ENCODE results near the gene DLG4. TPM values are rescaled to one million over a fixed set of nuclear protein-coding genes. Genes with fewer than 3 reads are reported as not detected.

Gene DLG4
- total RNA-seq, 1 donor from 2014 or later = 14.0 TPM

DNA sequence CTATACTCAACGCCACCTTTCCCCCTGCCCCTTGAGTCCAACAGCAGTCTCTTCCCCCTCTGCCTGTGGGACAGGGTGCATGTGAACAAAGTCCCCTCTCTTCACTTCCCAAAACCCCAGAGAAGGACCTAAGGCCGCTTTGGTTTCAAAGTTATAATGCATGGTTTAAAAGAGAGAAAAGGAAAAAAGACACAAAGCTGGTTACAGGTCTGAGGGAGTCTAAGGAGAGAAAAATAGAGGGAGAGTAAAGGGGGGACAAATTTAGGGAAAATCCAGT, 23.8 kb upstream of the DLG4 start:
- Histone ChIP-seq H3K27ac (replicated peaks) (peak overlapping the region; percentile 99), H3K4me3 (peak overlapping the region; percentile 97), H3K4me1 (peaks cover 49% of the 10 kb centered on the region), H3K36me3 (peaks cover 48% of the 10 kb centered on the region), H3K9me3 (replicated peaks) (no peaks in the 10 kb centered on the region), H3K27me3 (ENCODE audit: low read depth) (no peaks in the 10 kb centered on the region)
- intact Hi-C loops (cut with micrococcal nuclease) = no loop called here
- no peak for TF ChIP-seq CTCF (IDR thresholded peaks at IDR 0.05; ENCODE audit: borderline replicate concordance)
- no peak for DNase-seq

GRCh38 chr17:7242717-7243452, 23.2 kb upstream of the DLG4 start:
- H3K27ac ChIP-seq (replicated peaks) = peak overlapping the region; percentile 99
- peaks cover 45% of the 10 kb centered on the region for H3K4me1 ChIP-seq
- no peak for TF ChIP-seq CTCF (IDR thresholded peaks at IDR 0.05; ENCODE audit: borderline replicate concordance)
- H3K36me3 ChIP-seq = peaks cover 48% of the 10 kb centered on the region
- intact Hi-C loops (cut with micrococcal nuclease) = no loop called here
- H3K27me3 ChIP-seq (ENCODE audit: low read depth) = no peaks in the 10 kb centered on the region
- DNase-seq = peak; percentile 97
- H3K4me3 ChIP-seq = peak overlapping the region; percentile 97
- H3K9me3 ChIP-seq (replicated peaks) = no peaks in the 10 kb centered on the region

DNA sequence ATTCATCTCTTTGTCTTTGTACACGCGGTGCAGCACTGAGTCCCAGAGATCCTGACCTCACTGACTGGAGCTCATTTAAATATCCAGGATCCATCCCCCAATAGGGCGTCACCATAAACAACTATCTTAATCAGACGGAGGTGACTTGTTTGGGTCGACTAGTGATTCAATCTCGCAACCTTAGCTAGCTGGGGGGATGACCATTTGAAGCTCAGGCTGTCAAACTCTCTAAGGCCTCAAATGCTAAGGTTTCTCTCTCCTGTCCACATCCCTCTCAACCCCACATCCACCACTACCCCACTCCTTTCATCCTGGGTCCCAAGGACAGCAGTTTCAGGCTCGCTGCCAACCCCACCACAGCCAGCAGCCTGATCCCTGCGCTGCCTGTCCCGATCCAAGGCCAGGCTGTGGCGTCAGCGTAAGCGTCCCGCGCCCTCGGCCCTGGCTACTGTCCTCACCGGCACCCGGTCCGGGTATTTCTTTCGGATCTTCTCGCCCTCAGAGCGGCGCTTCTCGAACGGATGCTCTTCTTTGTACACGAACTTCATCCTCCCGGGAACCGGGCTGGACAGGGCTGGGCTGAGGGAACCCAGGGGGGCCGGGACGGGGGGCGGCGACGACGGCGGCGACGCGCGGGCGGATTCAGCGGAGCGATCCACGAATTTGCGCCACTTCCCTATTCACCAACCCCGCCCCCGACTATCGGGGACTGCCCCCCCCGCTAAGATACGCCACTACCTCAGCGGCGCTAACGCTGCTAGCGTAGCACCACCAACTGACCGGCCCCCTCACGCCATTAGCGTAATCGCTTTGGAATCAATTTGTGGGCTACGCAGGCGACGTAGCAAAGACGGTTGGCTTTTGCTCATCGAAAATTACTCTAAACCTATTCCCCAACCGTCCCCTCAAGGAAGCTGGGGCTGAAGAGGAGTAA, 22.4 kb upstream of the DLG4 start, which contains the start of gene GABARAP:
GABARAP (minus strand) TSS at position 667 of the 934 bp plus-strand sequence; CDS start at position 548, 119 bp downstream.
- Histone ChIP-seq H3K4me1 (peaks cover 52% of the 10 kb centered on the region), H3K27ac (replicated peaks) (peak within 1 kb of the TSS; percentile 99), H3K9me3 (replicated peaks) (no peaks in the 10 kb centered on the region), H3K27me3 (ENCODE audit: low read depth) (no peaks in the 10 kb centered on the region), H3K36me3 (peaks cover 47% of the 10 kb centered on the region), H3K4me3 (peak within 1 kb of the TSS; percentile 97)
- peak; percentile 95 for DNase-seq
- intact Hi-C loops (cut with micrococcal nuclease) = no loop called here
- no peak for TF ChIP-seq CTCF (IDR thresholded peaks at IDR 0.05; ENCODE audit: borderline replicate concordance)

- H3K4me3 ChIP-seq = peak overlapping the region; percentile 97
- no peak for DNase-seq
- intact Hi-C loops (cut with micrococcal nuclease) = no loop called here
- H3K9me3 ChIP-seq (replicated peaks) = no peaks in the 10 kb centered on the region
- peaks cover 57% of the 10 kb centered on the region for H3K4me1 ChIP-seq
- peak overlapping the region; percentile 99 for H3K27ac ChIP-seq (replicated peaks)
- no peaks in the 10 kb centered on the region for H3K27me3 ChIP-seq (ENCODE audit: low read depth)
- no peak for TF ChIP-seq CTCF (IDR thresholded peaks at IDR 0.05; ENCODE audit: borderline replicate concordance)
- H3K36me3 ChIP-seq = peaks cover 47% of the 10 kb centered on the region
These were observed 21.6 kb upstream of the DLG4 start for GRCh38 chr17:7241090-7241733.

DNA sequence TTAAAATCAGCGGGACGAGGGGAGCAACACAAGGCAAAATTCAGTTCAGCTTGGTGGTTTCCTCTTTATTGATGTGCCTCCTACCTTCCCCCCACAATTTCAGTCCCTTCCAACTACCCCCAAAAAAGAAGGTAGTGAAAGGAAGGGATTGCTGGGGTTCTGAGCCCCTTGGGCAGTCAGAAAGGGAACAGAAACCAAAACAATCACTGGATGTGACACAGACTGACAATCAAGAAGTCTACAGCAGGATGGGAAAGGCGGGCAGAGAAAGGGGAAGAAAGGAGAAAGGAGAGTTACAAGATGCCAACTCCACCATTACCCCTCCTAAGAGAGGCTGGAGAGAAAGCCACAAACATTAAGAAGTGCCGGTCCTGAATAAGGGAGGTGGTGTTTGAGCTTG, 20.7 kb upstream of the DLG4 start:
- Histone ChIP-seq H3K27me3 (ENCODE audit: low read depth) (no peaks in the 10 kb centered on the region), H3K27ac (replicated peaks) (peak overlapping the region; percentile 99), H3K4me1 (peaks cover 63% of the 10 kb centered on the region), H3K36me3 (peaks cover 47% of the 10 kb centered on the region), H3K4me3 (peak overlapping the region; percentile 97), H3K9me3 (replicated peaks) (no peaks in the 10 kb centered on the region)
- DNase-seq = no peak
- no peak for TF ChIP-seq CTCF (IDR thresholded peaks at IDR 0.05; ENCODE audit: borderline replicate concordance)
- intact Hi-C loops (cut with micrococcal nuclease) = no loop called here

All from left ventricle myocardium inferior (tissue), 1 donor.